IPS-15b (cell line): ENCODE data around the gene RTN4RL1.

Experiments
- H3K27me3 ChIP-seq: one replicate; pipeline ENCODE4 v1.6.1; 2013; ENCODE audit warnings: low read length; ENCODE audit not compliant: control insufficient read depth, insufficient read depth
- H3K36me3 ChIP-seq: one replicate; pipeline ENCODE4 v1.6.1; 2013; ENCODE audit warnings: low read length; ENCODE audit not compliant: control insufficient read depth, insufficient read depth
- H3K4me1 ChIP-seq: one replicate; pipeline ENCODE4 v1.6.1; 2013; ENCODE audit warnings: mild to moderate bottlenecking, low read length; ENCODE audit not compliant: control insufficient read depth, insufficient read depth
- H3K4me3 ChIP-seq: one replicate; pipeline ENCODE4 v1.5.1; 2013; ENCODE audit warnings: low read depth, low read length
- H3K9ac ChIP-seq: one replicate; pipeline ENCODE4 v1.6.1; 2013; ENCODE audit warnings: low read depth, mild to moderate bottlenecking, low read length
- H3K9me3 ChIP-seq: one replicate; pipeline ENCODE4 v1.6.1; 2013; ENCODE audit warnings: mild to moderate bottlenecking, low read length; ENCODE audit not compliant: control insufficient read depth, insufficient read depth

RTN4RL1 gene

GRCh38 chr17:2040219-2040827, 15.2 kb upstream of the RTN4RL1 start:
- Histone ChIP-seq H3K9ac (no peak overlapping the region), H3K9me3 (no peaks in the 10 kb centered on the region), H3K4me3 (no peak overlapping the region), H3K36me3 (peaks cover 4% of the 10 kb centered on the region), H3K4me1 (no peaks in the 10 kb centered on the region), H3K27me3 (peaks cover 5% of the 10 kb centered on the region)

- Histone ChIP-seq H3K27me3 (peaks cover 5% of the 10 kb centered on the region), H3K4me3 (no peak overlapping the region), H3K9me3 (no peaks in the 10 kb centered on the region), H3K36me3 (peaks cover 7% of the 10 kb centered on the region), H3K4me1 (no peaks in the 10 kb centered on the region), H3K9ac (no peak overlapping the region)
Observed at GRCh38 chr17:2037155-2037554, 12.0 kb upstream of the RTN4RL1 start.

- peaks cover 7% of the 10 kb centered on the region for H3K36me3 ChIP-seq
Observed at GRCh38 chr17:2035541-2036488, 10.7 kb upstream of the RTN4RL1 start.

GRCh38 chr17:2034806-2035540, 9.8 kb upstream of the RTN4RL1 start:
- no peak overlapping the region for H3K4me3 ChIP-seq
- no peak overlapping the region for H3K9ac ChIP-seq
- no peaks in the 10 kb centered on the region for H3K9me3 ChIP-seq
- H3K4me1 ChIP-seq, result peaks cover 2% of the 10 kb centered on the region
- H3K36me3 ChIP-seq, result peaks cover 7% of the 10 kb centered on the region
- peaks cover 1% of the 10 kb centered on the region for H3K27me3 ChIP-seq

More at GRCh38 chr17:2035541-2036488, 10.7 kb upstream of the RTN4RL1 start:
- H3K27me3 ChIP-seq, result peaks cover 2% of the 10 kb centered on the region
- no peak overlapping the region for H3K9ac ChIP-seq
- no peaks in the 10 kb centered on the region for H3K9me3 ChIP-seq
- no peak overlapping the region for H3K4me3 ChIP-seq
- peaks cover 2% of the 10 kb centered on the region for H3K4me1 ChIP-seq

GRCh38 chr17:2034157-2034556, 9.0 kb upstream of the RTN4RL1 start:
- no peak overlapping the region for H3K9ac ChIP-seq

GRCh38 chr17:2033153-2033552, 8.0 kb upstream of the RTN4RL1 start:
- Histone ChIP-seq H3K9ac (no peak overlapping the region), H3K9me3 (no peaks in the 10 kb centered on the region), H3K4me1 (peaks cover 2% of the 10 kb centered on the region), H3K27me3 (peaks cover 16% of the 10 kb centered on the region), H3K36me3 (peaks cover 7% of the 10 kb centered on the region), H3K4me3 (no peak overlapping the region)

More at GRCh38 chr17:2034157-2034556, 9.0 kb upstream of the RTN4RL1 start:
- H3K36me3 ChIP-seq, result peaks cover 7% of the 10 kb centered on the region
- no peaks in the 10 kb centered on the region for H3K9me3 ChIP-seq
- peaks cover 6% of the 10 kb centered on the region for H3K27me3 ChIP-seq
- no peak overlapping the region for H3K4me3 ChIP-seq
- H3K4me1 ChIP-seq, result peaks cover 2% of the 10 kb centered on the region

GRCh38 chr17:2030779-2031163, 5.6 kb upstream of the RTN4RL1 start:
- no peaks in the 10 kb centered on the region for H3K9me3 ChIP-seq
- peaks cover 38% of the 10 kb centered on the region for H3K27me3 ChIP-seq
- peaks cover 4% of the 10 kb centered on the region for H3K36me3 ChIP-seq
- H3K4me3 ChIP-seq, result peak overlapping the region; percentile 99
- peaks cover 2% of the 10 kb centered on the region for H3K4me1 ChIP-seq
- no peak overlapping the region for H3K9ac ChIP-seq

- H3K36me3 ChIP-seq, result peaks cover 4% of the 10 kb centered on the region
- H3K9ac ChIP-seq, result peak within 1 kb of the TSS; percentile 24
- H3K4me3 ChIP-seq, result peak within 1 kb of the TSS; percentile 99
- peaks cover 2% of the 10 kb centered on the region for H3K4me1 ChIP-seq
- H3K27me3 ChIP-seq, result peaks cover 44% of the 10 kb centered on the region
- H3K9me3 ChIP-seq, result no peaks in the 10 kb centered on the region
Observed at GRCh38 chr17:2029911-2030778, 5.0 kb upstream of the RTN4RL1 start, which contains the start of gene DPH1. Gene DPH1, plus strand, starts transcription at chr17:2030153. Its CDS starts 17 bp downstream, at chr17:2030170.

- Histone ChIP-seq H3K36me3 (peaks cover 3% of the 10 kb centered on the region), H3K4me3 (no peak overlapping the region), H3K4me1 (peaks cover 2% of the 10 kb centered on the region), H3K9me3 (no peaks in the 10 kb centered on the region), H3K27me3 (peaks cover 58% of the 10 kb centered on the region), H3K9ac (no peak overlapping the region)
Observed at GRCh38 chr17:2028737-2029136, 3.6 kb upstream of the RTN4RL1 start.

- Histone ChIP-seq H3K36me3 (no peaks in the 10 kb centered on the region), H3K27me3 (peaks cover 61% of the 10 kb centered on the region), H3K4me3 (no peak overlapping the region), H3K9ac (no peak overlapping the region), H3K9me3 (no peaks in the 10 kb centered on the region), H3K4me1 (peaks cover 4% of the 10 kb centered on the region)
Observed at GRCh38 chr17:2028234-2028614, 3.1 kb upstream of the RTN4RL1 start.
